Glutamatergic neuron (in vitro differentiated cells): ENCODE measurements around the gene HDAC6. TPM values are rescaled to one million over a fixed set of nuclear protein-coding genes. Genes with fewer than 3 reads are reported as not detected.

Experiments
- DNase-seq: peaks from one replicate; pipeline ENCODE4 v3.0.0; 2022
- H3K27ac Mint-ChIP-seq: one replicate; pipeline ENCODE4 v1.8.0; 2020; ENCODE audit warnings: mild to moderate bottlenecking, mixed read lengths, inconsistent platforms; ENCODE audit not compliant: unreplicated experiment
- H3K27me3 Mint-ChIP-seq: one replicate; pipeline ENCODE4 v1.8.0; 2020; ENCODE audit warnings: mild to moderate bottlenecking, moderate library complexity, mixed read lengths, inconsistent platforms; ENCODE audit not compliant: unreplicated experiment
- H3K36me3 Mint-ChIP-seq: one replicate; pipeline ENCODE4 v1.8.0; 2020; ENCODE audit warnings: mild to moderate bottlenecking, mixed read lengths, inconsistent platforms; ENCODE audit not compliant: unreplicated experiment
- H3K4me1 Mint-ChIP-seq: one replicate; pipeline ENCODE4 v1.8.0; 2020; ENCODE audit warnings: mild to moderate bottlenecking, low read depth, mixed read lengths, inconsistent platforms; ENCODE audit not compliant: unreplicated experiment
- H3K4me3 Mint-ChIP-seq: one replicate; pipeline ENCODE4 v1.8.0; 2020; ENCODE audit warnings: mild to moderate bottlenecking, mixed read lengths, inconsistent platforms; ENCODE audit not compliant: unreplicated experiment
- H3K9me3 Mint-ChIP-seq: one replicate; pipeline ENCODE4 v1.8.0; 2020; ENCODE audit warnings: mild to moderate bottlenecking, moderate library complexity, mixed read lengths, inconsistent platforms; ENCODE audit not compliant: unreplicated experiment
- total RNA-seq: library from RNA; stranded (reverse); fragmentation: NEBNext Ultra II Directional; extraction: Animal tissue kit (Norgen Biotek cat#: 25700); gene quantifications from one replicate; pipeline ENCODE4 v1.2.1, GENCODE V29; 2021; ENCODE audit not compliant: unreplicated experiment
- TF ChIP-seq, protein P1 (sequence below): fragments of 200-600 bp; sonication (generic); IDR thresholded peaks from one replicate; pipeline ENCODE4 v1.5.0; 2021; ENCODE audit not compliant: partially characterized antibody, unreplicated experiment

HDAC6 gene
- total RNA-seq, 1 donor from 2014 or later = 264 TPM

- TF ChIP-seq, protein P1, sequence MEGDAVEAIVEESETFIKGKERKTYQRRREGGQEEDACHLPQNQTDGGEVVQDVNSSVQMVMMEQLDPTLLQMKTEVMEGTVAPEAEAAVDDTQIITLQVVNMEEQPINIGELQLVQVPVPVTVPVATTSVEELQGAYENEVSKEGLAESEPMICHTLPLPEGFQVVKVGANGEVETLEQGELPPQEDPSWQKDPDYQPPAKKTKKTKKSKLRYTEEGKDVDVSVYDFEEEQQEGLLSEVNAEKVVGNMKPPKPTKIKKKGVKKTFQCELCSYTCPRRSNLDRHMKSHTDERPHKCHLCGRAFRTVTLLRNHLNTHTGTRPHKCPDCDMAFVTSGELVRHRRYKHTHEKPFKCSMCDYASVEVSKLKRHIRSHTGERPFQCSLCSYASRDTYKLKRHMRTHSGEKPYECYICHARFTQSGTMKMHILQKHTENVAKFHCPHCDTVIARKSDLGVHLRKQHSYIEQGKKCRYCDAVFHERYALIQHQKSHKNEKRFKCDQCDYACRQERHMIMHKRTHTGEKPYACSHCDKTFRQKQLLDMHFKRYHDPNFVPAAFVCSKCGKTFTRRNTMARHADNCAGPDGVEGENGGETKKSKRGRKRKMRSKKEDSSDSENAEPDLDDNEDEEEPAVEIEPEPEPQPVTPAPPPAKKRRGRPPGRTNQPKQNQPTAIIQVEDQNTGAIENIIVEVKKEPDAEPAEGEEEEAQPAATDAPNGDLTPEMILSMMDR = no peak
- Mint-ChIP-seq H3K27me3 (no peaks in the 10 kb centered on the region), H3K9me3 (peaks cover 2% of the 10 kb centered on the region), H3K27ac (no peak overlapping the region), H3K36me3 (no peaks in the 10 kb centered on the region), H3K4me1 (peaks cover 1% of the 10 kb centered on the region), H3K4me3 (no peak overlapping the region)
- DNase-seq = no peak
These were observed 14.1 kb upstream of the HDAC6 start for GRCh38 chrX:48787505-48788443.

DNA sequence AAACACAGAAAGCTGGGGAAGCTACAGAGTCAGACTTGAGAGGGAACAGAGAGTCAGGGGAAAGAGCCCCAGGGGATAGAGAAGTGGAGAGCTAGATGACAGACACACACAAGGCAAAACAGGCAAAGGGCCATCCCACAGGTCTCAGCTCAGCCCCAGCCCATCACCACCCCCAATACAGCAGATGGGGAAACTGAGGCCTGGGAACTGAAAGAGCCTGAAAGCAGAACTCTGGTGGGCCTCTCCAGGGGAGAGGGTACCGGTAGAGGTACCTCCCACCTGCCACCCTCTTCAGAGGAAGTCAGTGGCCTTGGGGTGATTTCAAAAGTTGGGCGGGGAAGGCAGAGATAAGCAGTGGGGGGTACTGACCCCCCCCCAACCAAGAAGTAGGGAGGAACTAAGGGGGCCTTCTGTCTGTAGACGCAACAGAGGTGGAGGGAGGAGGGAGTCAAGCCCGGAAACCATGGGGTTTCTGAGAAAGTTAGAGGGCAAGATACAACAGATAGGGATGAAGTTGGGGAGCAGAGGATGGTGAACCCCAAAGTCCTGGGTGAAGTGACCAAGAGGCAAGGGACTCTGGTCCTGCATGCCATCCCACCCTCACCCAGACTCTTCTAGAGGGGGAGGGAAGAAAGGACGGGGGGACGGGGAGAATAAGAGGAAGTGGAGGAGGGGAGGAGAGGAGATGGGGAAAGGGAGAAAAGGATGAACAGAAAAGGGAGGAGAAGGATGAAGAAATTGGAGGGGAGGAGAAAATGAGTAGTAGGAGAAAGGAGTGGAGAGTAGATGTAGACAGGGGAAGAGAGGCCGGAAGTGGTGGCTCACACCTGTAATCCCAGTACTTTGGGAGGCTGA, 12.3 kb upstream of the HDAC6 start:
- H3K36me3 Mint-ChIP-seq = no peaks in the 10 kb centered on the region
- peaks cover 6% of the 10 kb centered on the region for H3K9me3 Mint-ChIP-seq
- no peak for DNase-seq
- TF ChIP-seq, protein P1 = no peak
- H3K4me3 Mint-ChIP-seq = no peak overlapping the region
- no peak overlapping the region for H3K27ac Mint-ChIP-seq
- no peaks in the 10 kb centered on the region for H3K27me3 Mint-ChIP-seq
- peaks cover 4% of the 10 kb centered on the region for H3K4me1 Mint-ChIP-seq

DNA sequence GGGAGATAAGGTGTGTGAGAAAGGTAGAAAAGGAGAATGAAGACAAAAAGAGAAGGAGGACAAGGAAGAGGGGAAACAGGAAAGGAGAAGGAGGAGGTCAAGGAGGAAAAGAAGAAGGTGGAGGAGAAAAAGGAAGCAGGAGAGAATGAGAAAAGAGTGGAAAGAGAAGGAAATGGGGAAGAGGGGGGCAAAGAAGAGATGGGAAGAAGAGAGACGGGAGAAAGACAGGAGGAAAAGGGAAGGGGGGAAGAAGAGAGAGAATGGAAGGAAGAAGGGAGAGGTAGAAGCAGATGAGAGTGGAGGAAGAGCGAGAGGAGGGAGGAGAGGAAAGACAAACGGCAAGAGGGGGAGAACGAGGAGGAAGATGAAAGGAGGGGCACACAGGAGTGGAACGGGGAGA, 11.4 kb upstream of the HDAC6 start:
- H3K36me3 Mint-ChIP-seq = no peaks in the 10 kb centered on the region
- TF ChIP-seq, protein P1 = no peak
- no peak overlapping the region for H3K4me3 Mint-ChIP-seq
- peaks cover 6% of the 10 kb centered on the region for H3K9me3 Mint-ChIP-seq
- DNase-seq = no peak
- no peak overlapping the region for H3K27ac Mint-ChIP-seq
- no peaks in the 10 kb centered on the region for H3K27me3 Mint-ChIP-seq
- H3K4me1 Mint-ChIP-seq = peaks cover 5% of the 10 kb centered on the region

DNA sequence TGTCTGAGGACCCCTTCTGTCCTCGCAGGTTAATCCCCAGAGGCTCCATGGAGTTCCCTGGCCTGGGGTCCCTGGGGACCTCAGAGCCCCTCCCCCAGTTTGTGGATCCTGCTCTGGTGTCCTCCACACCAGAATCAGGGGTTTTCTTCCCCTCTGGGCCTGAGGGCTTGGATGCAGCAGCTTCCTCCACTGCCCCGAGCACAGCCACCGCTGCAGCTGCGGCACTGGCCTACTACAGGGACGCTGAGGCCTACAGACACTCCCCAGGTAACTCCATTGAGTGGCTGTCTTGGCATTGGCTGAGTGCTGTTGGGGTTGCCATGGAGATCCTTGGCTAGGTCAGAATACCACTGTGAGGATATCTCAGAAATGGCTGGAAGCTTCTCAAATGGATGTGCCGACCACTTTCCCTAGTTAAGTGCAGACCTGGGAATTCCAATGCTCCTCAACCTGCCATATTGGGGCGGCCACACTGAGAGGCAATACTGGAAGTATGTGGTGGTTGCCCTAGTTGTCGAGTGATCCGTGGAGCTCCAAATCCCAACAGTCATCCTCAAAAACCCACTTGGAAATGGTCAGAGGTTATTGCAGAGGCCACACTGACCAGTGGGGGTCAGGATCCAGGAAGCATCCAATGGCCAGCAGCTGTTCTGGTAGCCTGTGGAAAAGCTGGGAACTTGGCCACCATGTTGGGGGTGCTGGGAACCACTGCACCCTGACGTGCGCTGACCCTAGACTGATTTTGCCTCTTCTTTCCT, 10.6 kb upstream of the HDAC6 start:
- Mint-ChIP-seq H3K27ac (no peak overlapping the region), H3K27me3 (no peaks in the 10 kb centered on the region), H3K4me3 (no peak overlapping the region), H3K36me3 (no peaks in the 10 kb centered on the region), H3K9me3 (peaks cover 6% of the 10 kb centered on the region), H3K4me1 (peaks cover 5% of the 10 kb centered on the region)
- DNase-seq = no peak
- TF ChIP-seq, protein P1 = no peak
